Peyer's patch (tissue), 4 donors: ENCODE results near the gene SSH2.

Experiments
- POLR2A ChIP-seq, 2 donors: fragments of 450-650 bp; IDR thresholded peaks; one replicate each; pipeline ENCODE4 v1.5.1; 2017; ENCODE audit warnings: antibody characterized with exemption in 2 of 2, mild to moderate bottlenecking in 2 of 2, moderate library complexity in 2 of 2
- TF ChIP-seq, protein P1 (sequence below), 6 experiments: fragments of 450-650 bp in 4 of 6; fragments of 200-600 bp in 2 of 6; sonication (generic) in 1 of 6; IDR thresholded peaks; one replicate each; pipeline ENCODE4 v1.5.1; 2017 to 2019; ENCODE audit warnings: antibody characterized with exemption in 6 of 6, mild to moderate bottlenecking in 3 of 6, moderate library complexity in 1 of 6

DNA sequence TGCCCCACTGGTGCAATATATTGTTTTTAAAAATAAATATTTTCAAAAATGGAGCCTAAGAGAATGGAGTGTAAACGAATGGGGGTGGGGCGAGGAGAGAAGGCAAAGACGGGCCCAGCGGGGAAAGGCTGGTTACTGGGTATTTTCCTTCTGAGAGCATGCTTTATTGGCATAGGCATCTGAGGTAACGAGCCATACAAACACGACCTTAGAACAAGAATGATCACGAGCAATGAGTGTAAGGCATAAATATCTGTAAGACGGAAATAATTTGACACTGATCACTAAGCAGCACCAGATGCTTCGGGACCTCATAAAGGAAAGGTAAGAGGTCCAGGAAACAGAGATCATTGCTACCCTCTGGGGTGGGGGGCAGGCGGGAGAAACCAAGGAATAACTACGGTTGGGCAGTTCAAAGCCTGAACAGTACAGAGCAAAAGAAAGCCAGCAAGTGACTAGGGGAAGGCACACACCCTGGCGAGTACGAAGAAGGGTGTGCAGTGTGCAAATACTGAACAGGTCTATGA lies 959 bp downstream of the SSH2 start:
- TF ChIP-seq, protein P1, sequence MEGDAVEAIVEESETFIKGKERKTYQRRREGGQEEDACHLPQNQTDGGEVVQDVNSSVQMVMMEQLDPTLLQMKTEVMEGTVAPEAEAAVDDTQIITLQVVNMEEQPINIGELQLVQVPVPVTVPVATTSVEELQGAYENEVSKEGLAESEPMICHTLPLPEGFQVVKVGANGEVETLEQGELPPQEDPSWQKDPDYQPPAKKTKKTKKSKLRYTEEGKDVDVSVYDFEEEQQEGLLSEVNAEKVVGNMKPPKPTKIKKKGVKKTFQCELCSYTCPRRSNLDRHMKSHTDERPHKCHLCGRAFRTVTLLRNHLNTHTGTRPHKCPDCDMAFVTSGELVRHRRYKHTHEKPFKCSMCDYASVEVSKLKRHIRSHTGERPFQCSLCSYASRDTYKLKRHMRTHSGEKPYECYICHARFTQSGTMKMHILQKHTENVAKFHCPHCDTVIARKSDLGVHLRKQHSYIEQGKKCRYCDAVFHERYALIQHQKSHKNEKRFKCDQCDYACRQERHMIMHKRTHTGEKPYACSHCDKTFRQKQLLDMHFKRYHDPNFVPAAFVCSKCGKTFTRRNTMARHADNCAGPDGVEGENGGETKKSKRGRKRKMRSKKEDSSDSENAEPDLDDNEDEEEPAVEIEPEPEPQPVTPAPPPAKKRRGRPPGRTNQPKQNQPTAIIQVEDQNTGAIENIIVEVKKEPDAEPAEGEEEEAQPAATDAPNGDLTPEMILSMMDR (IDR thresholded peaks at IDR 0.05): no peak
- no peak for TF ChIP-seq POLR2A (IDR thresholded peaks at IDR 0.05)
